Keratinocyte (primary cell): ENCODE results near the gene TP63. TPM values are rescaled to one million over a fixed set of nuclear protein-coding genes. Genes with fewer than 3 reads are reported as not detected.

Experiments
- DNase-seq: peaks from one replicate; pipeline ENCODE4 v3.0.0-alpha.2; 2011; ENCODE audit warnings: low read depth, missing footprints, low spot score
- FAIRE-seq: peaks from 2 replicates; lab custom pipeline; 2011; peaks lifted over from hg19 to GRCh38; lab: Jason Lieb, UNC
- H2AFZ ChIP-seq: 2 replicates; pipeline ENCODE4 v1.6.0; 2012; ENCODE audit warnings: low read length, control low read depth, inconsistent platforms; ENCODE audit not compliant: control insufficient read depth
- H3K27ac ChIP-seq: 2 replicates; pipeline ENCODE4 v1.5.1; 2011; ENCODE audit warnings: low read length; ENCODE audit not compliant: control insufficient read depth, insufficient read depth
- H3K27me3 ChIP-seq: 3 replicates; pipeline ENCODE4 v1.6.0; 2011; ENCODE audit warnings: low read length; ENCODE audit not compliant: control insufficient read depth, insufficient read depth; ENCODE audit errors: extremely low read depth
- H3K36me3 ChIP-seq, 2 experiments: 2 replicates in 1 of 2; 3 replicates in 1 of 2; pipeline ENCODE4 v1.5.1; 2011; ENCODE audit warnings: low read length in 2 of 2, mild to moderate bottlenecking in 1 of 2; ENCODE audit not compliant: control insufficient read depth in 2 of 2, insufficient read depth in 2 of 2; ENCODE audit errors: extremely low read depth in 1 of 2
- H3K4me1 ChIP-seq: 3 replicates; pipeline ENCODE4 v1.5.1; 2011; ENCODE audit warnings: low read length; ENCODE audit not compliant: control insufficient read depth, insufficient read depth; ENCODE audit errors: extremely low read depth
- H3K4me2 ChIP-seq: 3 replicates; pipeline ENCODE4 v1.6.0; 2011; ENCODE audit warnings: low read depth, low read length; ENCODE audit not compliant: control insufficient read depth, insufficient read depth; ENCODE audit errors: extremely low read depth
- H3K4me3 ChIP-seq, 3 experiments: fragments of 200-600 bp in 1 of 3; sonication (generic) in 1 of 3; 2 replicates in 2 of 3; 3 replicates in 1 of 3; pipeline ENCODE4 v1.5.1; 2011 to 2016; ENCODE audit warnings: low read length in 3 of 3, mild to moderate bottlenecking in 3 of 3, control low read depth in 2 of 3, inconsistent platforms in 1 of 3, low read depth in 1 of 3, mixed read lengths in 1 of 3, mixed run types in 1 of 3, moderate library complexity in 1 of 3; ENCODE audit not compliant: control insufficient read depth in 2 of 3, insufficient read depth in 2 of 3; ENCODE audit errors: extremely low read depth in 1 of 3
- H3K79me2 ChIP-seq: 2 replicates; pipeline ENCODE4 v1.6.0; 2012; ENCODE audit warnings: low read length; ENCODE audit not compliant: control insufficient read depth, insufficient read depth
- H3K9ac ChIP-seq: 3 replicates; pipeline ENCODE4 v1.6.0; 2011; ENCODE audit warnings: low read length; ENCODE audit not compliant: control insufficient read depth, insufficient read depth; ENCODE audit errors: extremely low read depth
- H3K9me1 ChIP-seq: 3 replicates; pipeline ENCODE4 v1.6.0; 2011; ENCODE audit warnings: low read length; ENCODE audit not compliant: control insufficient read depth, insufficient read depth; ENCODE audit errors: extremely low read depth
- H3K9me3 ChIP-seq: 2 replicates; pipeline ENCODE4 v1.5.1; 2012; ENCODE audit warnings: low read depth, low read length; ENCODE audit not compliant: control insufficient read depth
- H4K20me1 ChIP-seq: 3 replicates; pipeline ENCODE4 v1.6.0; 2011; ENCODE audit warnings: low read length; ENCODE audit not compliant: control insufficient read depth, insufficient read depth; ENCODE audit errors: extremely low read depth
- EZH2 ChIP-seq: IDR thresholded peaks from one replicate; pipeline ENCODE4 v1.6.1; 2012; ENCODE audit warnings: inconsistent platforms, mild to moderate bottlenecking, low read length, moderate library complexity
- dilution Hi-C: fragments of 300-500 bp; cut with MboI; formaldehyde crosslinking; loops from one replicate; pipeline ENCODE4 v1.7.0; 2020; ENCODE audit warnings: low sequenced_read_pairs; ENCODE audit not compliant: extremely low pct_ligation_motif_present
- polyA plus RNA-seq, 5 experiments: library from polyadenylated mRNA; depleted of rRNA in 3 of 5; stranded (reverse) in 3 of 5; stranded (forward) in 1 of 5; unstranded in 1 of 5; fragments of >200 nt; gene quantifications; 1 replicate in 1 of 5; 2 replicates in 3 of 5; 3 replicates in 1 of 5; pipeline versions ENCODE4 v1.2.1 to v1.2.3, GENCODE V29; 2011 to 2012; ENCODE audit warnings: missing spikeins in 2 of 5, low read depth in 1 of 5, low replicate concordance in 1 of 5
- TF ChIP-seq, protein P1 (sequence below), 3 experiments: IDR thresholded peaks in 1 of 3; conservative IDR thresholded peaks in 1 of 3; optimal IDR thresholded peaks in 1 of 3; 2 replicates in 2 of 3; 3 replicates in 1 of 3; pipeline versions ENCODE3 to v1.5.1; 2011; ENCODE audit warnings: low read length in 3 of 3, mild to moderate bottlenecking in 3 of 3, moderate library complexity in 2 of 3, control low read depth in 1 of 3, inconsistent platforms in 1 of 3; ENCODE audit not compliant: insufficient read depth in 2 of 3; ENCODE audit errors: extremely low read depth in 1 of 3

TP63 gene
- polyA plus RNA-seq, 1 donor (not counting 4 experiments of a cell fraction or from before 2014, with no cell fraction given), result 214 TPM

- H2AFZ ChIP-seq, result no peak overlapping the region
- no peaks in the 10 kb centered on the region for H3K9me1 ChIP-seq
- H3K27ac ChIP-seq, result peak overlapping the region; percentile 98
- H3K4me3 ChIP-seq, result peak overlapping the region in 1 of 3 experiments; percentile 40
- H3K4me1 ChIP-seq, result peaks cover 75% of the 10 kb centered on the region
- no peak for DNase-seq
- H3K36me3 ChIP-seq, result peaks cover 10 to 35% of the 10 kb centered on the region in 2 experiments
- H3K4me2 ChIP-seq, result peak overlapping the region; percentile 73
- no peaks in the 10 kb centered on the region for H4K20me1 ChIP-seq
- no peaks in the 10 kb centered on the region for H3K27me3 ChIP-seq
- H3K9ac ChIP-seq, result peak overlapping the region; percentile 85
- no peaks in the 10 kb centered on the region for H3K9me3 ChIP-seq
- TF ChIP-seq, protein P1, sequence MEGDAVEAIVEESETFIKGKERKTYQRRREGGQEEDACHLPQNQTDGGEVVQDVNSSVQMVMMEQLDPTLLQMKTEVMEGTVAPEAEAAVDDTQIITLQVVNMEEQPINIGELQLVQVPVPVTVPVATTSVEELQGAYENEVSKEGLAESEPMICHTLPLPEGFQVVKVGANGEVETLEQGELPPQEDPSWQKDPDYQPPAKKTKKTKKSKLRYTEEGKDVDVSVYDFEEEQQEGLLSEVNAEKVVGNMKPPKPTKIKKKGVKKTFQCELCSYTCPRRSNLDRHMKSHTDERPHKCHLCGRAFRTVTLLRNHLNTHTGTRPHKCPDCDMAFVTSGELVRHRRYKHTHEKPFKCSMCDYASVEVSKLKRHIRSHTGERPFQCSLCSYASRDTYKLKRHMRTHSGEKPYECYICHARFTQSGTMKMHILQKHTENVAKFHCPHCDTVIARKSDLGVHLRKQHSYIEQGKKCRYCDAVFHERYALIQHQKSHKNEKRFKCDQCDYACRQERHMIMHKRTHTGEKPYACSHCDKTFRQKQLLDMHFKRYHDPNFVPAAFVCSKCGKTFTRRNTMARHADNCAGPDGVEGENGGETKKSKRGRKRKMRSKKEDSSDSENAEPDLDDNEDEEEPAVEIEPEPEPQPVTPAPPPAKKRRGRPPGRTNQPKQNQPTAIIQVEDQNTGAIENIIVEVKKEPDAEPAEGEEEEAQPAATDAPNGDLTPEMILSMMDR (optimal IDR thresholded peaks at IDR 0.05 in 1 of 3, IDR thresholded peaks at IDR 0.05 in 1 of 3, conservative IDR thresholded peaks at IDR 0.05 in 1 of 3; ENCODE audit: extremely low read depth in 1 of 3, insufficient read depth in 2 of 3, low read length in 3 of 3), result no peak
- no peak for TF ChIP-seq EZH2
- peak; percentile 81 for FAIRE-seq
- peaks cover 74% of the 10 kb centered on the region for H3K79me2 ChIP-seq
- dilution Hi-C loops, result no loop called here
Measured at GRCh38 chr3:189842681-189843602, 211.8 kb downstream of the TP63 start.

DNA sequence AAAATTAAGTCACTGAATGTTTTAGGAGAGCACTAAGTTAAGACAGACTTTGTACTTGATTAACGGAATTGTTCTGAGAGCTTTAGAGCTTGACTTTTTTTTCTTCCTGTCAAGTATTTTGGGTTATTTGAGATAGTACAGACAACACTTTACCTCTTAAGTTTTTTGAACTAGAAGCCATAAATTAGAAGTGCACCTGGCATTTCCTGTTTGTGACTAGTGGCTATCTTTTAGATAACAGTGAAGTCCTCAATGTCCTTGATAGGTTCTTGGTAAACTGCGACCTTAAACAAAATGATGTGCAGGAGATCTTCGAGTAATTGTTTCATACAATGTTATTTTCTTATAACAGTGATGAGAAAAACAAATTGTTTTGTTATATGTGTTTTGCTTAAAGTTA, 213.9 kb downstream of the TP63 start:
- peaks cover 19 to 49% of the 10 kb centered on the region in 2 experiments for H3K36me3 ChIP-seq
- no peak overlapping the region for H3K4me3 ChIP-seq
- dilution Hi-C loops, result no loop called here
- H3K9me1 ChIP-seq, result peaks cover 3% of the 10 kb centered on the region
- no peak overlapping the region for H2AFZ ChIP-seq
- H3K4me1 ChIP-seq, result peaks cover 59% of the 10 kb centered on the region
- H3K27ac ChIP-seq, result no peak overlapping the region
- H3K4me2 ChIP-seq, result no peak overlapping the region
- TF ChIP-seq, protein P1 (optimal IDR thresholded peaks at IDR 0.05 in 1 of 3, IDR thresholded peaks at IDR 0.05 in 1 of 3, conservative IDR thresholded peaks at IDR 0.05 in 1 of 3; ENCODE audit: extremely low read depth in 1 of 3, insufficient read depth in 2 of 3, low read length in 3 of 3), result no peak
- no peak for TF ChIP-seq EZH2
- H3K9me3 ChIP-seq, result no peaks in the 10 kb centered on the region
- DNase-seq, result no peak
- H3K9ac ChIP-seq, result no peak overlapping the region
- peaks cover 80% of the 10 kb centered on the region for H3K79me2 ChIP-seq
- peak; percentile 76 for FAIRE-seq
- H3K27me3 ChIP-seq, result no peaks in the 10 kb centered on the region
- H4K20me1 ChIP-seq, result no peaks in the 10 kb centered on the region
